Endothelial cell (in vitro differentiated cells): ENCODE results near the gene STARD3. TPM values are rescaled to one million over a fixed set of nuclear protein-coding genes. Genes with fewer than 3 reads are reported as not detected.

Experiments used
- DNase-seq: peaks from one replicate; pipeline ENCODE4 v3.0.0; 2021; ENCODE audit warnings: low spot score
- H3K27ac Mint-ChIP-seq: one replicate; pipeline ENCODE4 v1.8.0; 2021; ENCODE audit warnings: mixed read lengths, inconsistent platforms; ENCODE audit not compliant: unreplicated experiment
- H3K27me3 Mint-ChIP-seq: one replicate; pipeline ENCODE4 v1.8.0; 2021; ENCODE audit warnings: mild to moderate bottlenecking, moderate library complexity, mixed read lengths, inconsistent platforms; ENCODE audit not compliant: unreplicated experiment
- H3K36me3 Mint-ChIP-seq: one replicate; pipeline ENCODE4 v1.8.0; 2021; ENCODE audit warnings: mild to moderate bottlenecking, low read depth, mixed read lengths, inconsistent platforms; ENCODE audit not compliant: unreplicated experiment
- H3K4me1 Mint-ChIP-seq: one replicate; pipeline ENCODE4 v1.8.0; 2021; ENCODE audit warnings: mild to moderate bottlenecking, mixed read lengths, inconsistent platforms; ENCODE audit not compliant: unreplicated experiment
- H3K4me3 Mint-ChIP-seq: one replicate; pipeline ENCODE4 v1.8.0; 2021; ENCODE audit warnings: mild to moderate bottlenecking, mixed read lengths, inconsistent platforms; ENCODE audit not compliant: unreplicated experiment
- H3K9me3 Mint-ChIP-seq: one replicate; pipeline ENCODE4 v1.8.0; 2021; ENCODE audit warnings: mixed read lengths, inconsistent platforms; ENCODE audit not compliant: unreplicated experiment
- total RNA-seq: library from RNA; stranded (reverse); fragmentation: NEBNext Ultra II Directional; extraction: Animal tissue kit (Norgen Biotek cat#: 25700); gene quantifications from one replicate; pipeline ENCODE4 v1.2.1, GENCODE V29; 2021; ENCODE audit not compliant: unreplicated experiment
- TF ChIP-seq, protein P1 (sequence below): fragments of 200-600 bp; sonication (generic); IDR thresholded peaks from one replicate; pipeline ENCODE4 v1.5.0; 2021; ENCODE audit warnings: antibody characterized with exemption; ENCODE audit not compliant: unreplicated experiment

STARD3 gene
- total RNA-seq, 1 donor from 2014 or later, result 77.7 TPM

DNA sequence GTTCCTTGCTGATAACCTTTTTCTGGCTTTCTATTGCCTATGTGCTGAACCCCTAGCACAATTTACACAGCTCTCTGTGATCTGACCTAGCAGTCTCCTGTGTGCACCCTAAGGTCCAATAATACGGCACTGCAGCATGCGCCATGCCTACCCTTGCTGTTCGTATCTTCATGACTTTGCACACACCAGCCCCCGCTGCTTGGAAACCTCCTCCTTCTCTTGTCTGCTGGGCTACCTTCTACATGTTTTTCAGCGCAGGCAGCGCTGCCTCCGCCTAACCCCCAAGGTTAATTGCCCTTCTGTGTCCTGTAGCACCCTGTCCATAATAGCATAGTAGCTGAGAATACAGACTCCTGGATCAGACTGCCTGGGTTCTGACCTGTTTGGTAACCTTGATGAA lies 1.4 kb downstream of the STARD3 start:
- H3K4me3 Mint-ChIP-seq, result peak overlapping the region; percentile 91

DNA sequence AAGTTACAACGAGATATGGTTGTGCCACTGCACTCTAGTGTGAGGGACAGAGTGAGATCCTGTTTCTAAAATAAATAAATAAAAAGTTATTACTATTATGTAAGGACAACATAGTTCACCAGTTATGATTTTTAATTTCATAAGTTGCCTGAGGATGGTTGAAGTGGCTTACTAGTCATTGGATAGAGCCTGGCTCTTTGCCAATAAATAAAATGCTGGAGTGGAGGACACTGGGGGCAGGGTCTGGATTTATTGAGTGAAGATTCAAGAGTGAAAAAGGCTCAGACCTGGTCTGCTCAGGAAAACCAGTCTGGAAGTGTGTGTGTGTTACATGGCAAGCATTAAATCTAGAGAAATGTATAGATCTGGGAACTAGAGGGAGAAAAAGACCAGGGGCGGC lies 2.1 kb downstream of the STARD3 start:
- Mint-ChIP-seq H3K4me3 (peak overlapping the region; percentile 77), H3K36me3 (peaks cover 23% of the 10 kb centered on the region), H3K27ac (peak overlapping the region; percentile 20), H3K27me3 (peaks cover 12% of the 10 kb centered on the region), H3K9me3 (no peaks in the 10 kb centered on the region), H3K4me1 (peaks cover 38% of the 10 kb centered on the region)
- TF ChIP-seq, protein P1, sequence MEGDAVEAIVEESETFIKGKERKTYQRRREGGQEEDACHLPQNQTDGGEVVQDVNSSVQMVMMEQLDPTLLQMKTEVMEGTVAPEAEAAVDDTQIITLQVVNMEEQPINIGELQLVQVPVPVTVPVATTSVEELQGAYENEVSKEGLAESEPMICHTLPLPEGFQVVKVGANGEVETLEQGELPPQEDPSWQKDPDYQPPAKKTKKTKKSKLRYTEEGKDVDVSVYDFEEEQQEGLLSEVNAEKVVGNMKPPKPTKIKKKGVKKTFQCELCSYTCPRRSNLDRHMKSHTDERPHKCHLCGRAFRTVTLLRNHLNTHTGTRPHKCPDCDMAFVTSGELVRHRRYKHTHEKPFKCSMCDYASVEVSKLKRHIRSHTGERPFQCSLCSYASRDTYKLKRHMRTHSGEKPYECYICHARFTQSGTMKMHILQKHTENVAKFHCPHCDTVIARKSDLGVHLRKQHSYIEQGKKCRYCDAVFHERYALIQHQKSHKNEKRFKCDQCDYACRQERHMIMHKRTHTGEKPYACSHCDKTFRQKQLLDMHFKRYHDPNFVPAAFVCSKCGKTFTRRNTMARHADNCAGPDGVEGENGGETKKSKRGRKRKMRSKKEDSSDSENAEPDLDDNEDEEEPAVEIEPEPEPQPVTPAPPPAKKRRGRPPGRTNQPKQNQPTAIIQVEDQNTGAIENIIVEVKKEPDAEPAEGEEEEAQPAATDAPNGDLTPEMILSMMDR, result no peak
- no peak for DNase-seq

More for the DNA sequence above, 1.4 kb downstream of the STARD3 start:
- no peaks in the 10 kb centered on the region for H3K9me3 Mint-ChIP-seq
- H3K27me3 Mint-ChIP-seq, result peaks cover 12% of the 10 kb centered on the region
- peak overlapping the region; percentile 43 for H3K27ac Mint-ChIP-seq
- peaks cover 19% of the 10 kb centered on the region for H3K36me3 Mint-ChIP-seq
- TF ChIP-seq, protein P1, result no peak
- DNase-seq, result no peak
- peaks cover 35% of the 10 kb centered on the region for H3K4me1 Mint-ChIP-seq

DNA sequence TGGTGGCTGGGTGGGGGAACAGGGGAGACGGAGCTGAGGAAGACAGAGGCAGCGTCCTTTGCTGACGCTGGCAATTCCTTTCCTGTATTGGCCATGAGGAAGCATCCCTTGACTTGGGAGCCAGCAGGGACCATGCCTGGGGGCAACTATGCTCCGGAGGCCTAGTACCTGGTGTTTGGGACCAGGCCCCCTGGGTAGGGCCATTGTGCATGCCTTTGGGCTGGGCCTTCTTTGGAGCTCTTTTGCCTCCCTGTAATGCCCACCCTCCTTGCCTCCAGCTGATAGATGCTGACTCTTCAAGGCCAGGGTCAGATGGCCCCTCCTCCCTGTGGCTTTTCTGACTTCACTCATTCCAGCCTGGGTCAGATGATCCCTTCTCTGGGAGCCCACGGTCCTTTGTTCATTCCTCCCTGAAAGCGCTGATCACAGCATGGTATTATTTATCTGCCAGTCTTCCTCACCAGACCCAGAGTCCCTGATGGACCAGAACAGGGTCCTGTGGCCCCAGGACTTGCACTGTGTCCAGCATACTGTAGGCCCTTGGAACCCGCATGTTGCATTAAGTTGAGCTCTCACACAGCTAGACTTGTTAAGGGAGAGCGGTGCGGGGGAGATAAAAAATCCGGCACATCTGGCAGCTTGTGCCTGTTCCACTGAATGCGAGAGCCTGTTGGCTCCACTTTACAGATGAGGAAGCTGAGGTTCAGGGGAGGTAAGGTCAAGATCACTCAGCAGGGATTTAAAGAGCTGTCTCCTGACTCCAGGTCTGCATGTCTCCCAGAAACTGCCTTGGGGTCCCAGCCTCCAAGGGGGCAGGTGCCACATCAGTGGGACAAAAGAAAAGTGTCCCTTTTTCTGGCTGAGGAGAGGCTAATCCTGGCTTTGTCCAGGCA lies 2.9 kb downstream of the STARD3 start:
- H3K27me3 Mint-ChIP-seq, result peaks cover 15% of the 10 kb centered on the region
- peaks cover 23% of the 10 kb centered on the region for H3K36me3 Mint-ChIP-seq
- TF ChIP-seq, protein P1, result no peak
- no peaks in the 10 kb centered on the region for H3K9me3 Mint-ChIP-seq
- no peak overlapping the region for H3K27ac Mint-ChIP-seq
- no peak for DNase-seq
- H3K4me1 Mint-ChIP-seq, result peaks cover 44% of the 10 kb centered on the region
- peak overlapping the region; percentile 77 for H3K4me3 Mint-ChIP-seq

DNA sequence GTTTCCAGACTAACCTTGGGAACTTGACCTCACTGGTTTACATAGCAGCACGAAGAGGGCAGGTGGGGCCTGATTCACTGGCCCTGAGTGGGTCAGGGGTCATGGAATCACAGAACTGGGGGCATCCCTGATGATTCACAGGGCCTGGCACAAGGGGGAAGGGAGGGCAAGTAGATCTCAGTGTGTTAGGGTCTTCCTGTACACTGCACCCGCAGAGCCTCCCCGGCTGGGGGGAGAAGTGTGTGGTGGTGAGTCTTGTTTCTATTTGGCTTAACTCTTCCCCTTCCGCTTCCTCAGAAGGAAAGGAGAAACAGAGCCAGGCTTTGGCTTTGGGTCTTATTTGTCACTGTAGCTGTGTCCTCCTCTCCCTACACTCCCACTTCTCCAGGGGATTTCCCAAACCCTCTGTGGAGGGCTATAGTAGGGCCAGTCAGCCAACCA lies 3.7 kb downstream of the STARD3 start:
- Mint-ChIP-seq H3K27me3 (peaks cover 12% of the 10 kb centered on the region), H3K9me3 (no peaks in the 10 kb centered on the region), H3K4me1 (peaks cover 52% of the 10 kb centered on the region), H3K27ac (no peak overlapping the region), H3K36me3 (peaks cover 23% of the 10 kb centered on the region), H3K4me3 (no peak overlapping the region)
- DNase-seq, result no peak
- TF ChIP-seq, protein P1, result no peak

DNA sequence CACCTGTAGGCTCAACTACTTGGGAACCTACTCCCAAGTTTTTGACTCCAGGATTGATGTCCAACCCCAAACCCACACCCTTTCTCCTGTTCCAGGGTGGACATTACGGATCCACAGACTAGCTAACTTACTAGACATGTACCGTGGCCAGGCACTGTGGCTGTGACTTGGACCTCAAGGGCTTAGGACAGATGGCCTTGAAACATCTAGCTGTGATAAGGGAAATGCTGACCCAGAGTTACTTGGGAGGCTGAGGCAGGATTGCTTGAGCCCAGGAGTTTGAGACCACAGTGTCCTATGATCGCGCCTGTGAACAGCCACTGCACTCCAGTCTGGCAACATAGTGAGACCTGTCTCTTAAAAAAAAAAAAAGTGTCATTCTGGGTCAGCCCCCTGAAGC lies 4.2 kb downstream of the STARD3 start:
- H3K9me3 Mint-ChIP-seq, result no peaks in the 10 kb centered on the region
- H3K27me3 Mint-ChIP-seq, result peaks cover 12% of the 10 kb centered on the region
- TF ChIP-seq, protein P1, result no peak
- no peak overlapping the region for H3K4me3 Mint-ChIP-seq
- no peak overlapping the region for H3K27ac Mint-ChIP-seq
- H3K36me3 Mint-ChIP-seq, result peaks cover 23% of the 10 kb centered on the region
- DNase-seq, result no peak
- H3K4me1 Mint-ChIP-seq, result peaks cover 53% of the 10 kb centered on the region
